ENCODE data around the gene GALNT17. TPM values are rescaled to one million over a fixed set of nuclear protein-coding genes. Genes with fewer than 3 reads are reported as not detected.

GALNT17 gene
- total RNA-seq, 1 donor from 2014 or later = 2.7 TPM

DNA sequence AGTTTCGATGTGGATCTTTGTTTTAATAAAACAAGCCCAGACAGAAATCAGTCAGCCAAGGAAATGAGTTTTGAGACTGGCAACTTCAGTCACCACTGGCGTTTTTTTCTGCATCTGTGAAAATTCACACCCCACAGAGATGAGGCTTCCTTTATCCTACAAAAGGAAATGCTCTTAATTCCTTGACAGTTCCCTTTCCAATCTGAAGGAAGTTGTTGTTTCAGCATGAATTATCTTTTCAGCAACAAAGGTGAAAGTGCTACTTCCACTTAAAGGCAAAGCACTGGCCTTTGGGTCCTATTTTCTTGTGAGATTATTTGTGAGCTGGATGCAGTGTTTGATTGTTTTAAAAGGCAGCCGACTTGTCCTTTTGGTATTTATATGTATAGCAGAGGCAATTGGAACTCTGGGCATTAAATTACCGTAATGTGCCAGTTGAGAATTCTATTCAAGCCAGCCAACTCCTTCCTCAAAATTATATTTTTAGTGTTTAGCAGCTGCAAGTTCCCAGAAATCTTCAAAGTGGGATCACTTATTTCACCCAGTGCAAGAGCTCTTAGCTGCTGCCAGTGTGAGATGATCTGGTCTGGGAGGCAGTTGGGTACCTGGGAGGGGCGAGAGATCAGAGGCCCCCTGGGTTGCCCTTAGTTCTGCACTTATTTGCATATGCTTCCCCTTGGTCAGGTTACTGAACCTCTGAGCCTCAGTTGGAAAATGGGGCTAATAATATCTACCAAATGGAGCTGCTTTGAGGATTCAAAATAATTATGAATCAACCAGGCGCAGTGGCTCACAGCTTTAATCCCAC, 427.1 kb downstream of the GALNT17 start:
- Mint-ChIP-seq H3K4me1 (no peaks in the 10 kb centered on the region), H3K27me3 (ENCODE audit: low read depth) (peaks cover 10% of the 10 kb centered on the region), H3K27ac (no peak overlapping the region), H3K9me3 (no peaks in the 10 kb centered on the region), H3K36me3 (no peaks in the 10 kb centered on the region), H3K4me3 (no peak overlapping the region)
- no peak for DNase-seq (ENCODE audit: low spot score in 2 of 2, unreplicated experiment in 2 of 2)
- TF ChIP-seq, protein P1, sequence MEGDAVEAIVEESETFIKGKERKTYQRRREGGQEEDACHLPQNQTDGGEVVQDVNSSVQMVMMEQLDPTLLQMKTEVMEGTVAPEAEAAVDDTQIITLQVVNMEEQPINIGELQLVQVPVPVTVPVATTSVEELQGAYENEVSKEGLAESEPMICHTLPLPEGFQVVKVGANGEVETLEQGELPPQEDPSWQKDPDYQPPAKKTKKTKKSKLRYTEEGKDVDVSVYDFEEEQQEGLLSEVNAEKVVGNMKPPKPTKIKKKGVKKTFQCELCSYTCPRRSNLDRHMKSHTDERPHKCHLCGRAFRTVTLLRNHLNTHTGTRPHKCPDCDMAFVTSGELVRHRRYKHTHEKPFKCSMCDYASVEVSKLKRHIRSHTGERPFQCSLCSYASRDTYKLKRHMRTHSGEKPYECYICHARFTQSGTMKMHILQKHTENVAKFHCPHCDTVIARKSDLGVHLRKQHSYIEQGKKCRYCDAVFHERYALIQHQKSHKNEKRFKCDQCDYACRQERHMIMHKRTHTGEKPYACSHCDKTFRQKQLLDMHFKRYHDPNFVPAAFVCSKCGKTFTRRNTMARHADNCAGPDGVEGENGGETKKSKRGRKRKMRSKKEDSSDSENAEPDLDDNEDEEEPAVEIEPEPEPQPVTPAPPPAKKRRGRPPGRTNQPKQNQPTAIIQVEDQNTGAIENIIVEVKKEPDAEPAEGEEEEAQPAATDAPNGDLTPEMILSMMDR (IDR thresholded peaks at IDR 0.05; ENCODE audit: unreplicated experiment) = no peak

DNA sequence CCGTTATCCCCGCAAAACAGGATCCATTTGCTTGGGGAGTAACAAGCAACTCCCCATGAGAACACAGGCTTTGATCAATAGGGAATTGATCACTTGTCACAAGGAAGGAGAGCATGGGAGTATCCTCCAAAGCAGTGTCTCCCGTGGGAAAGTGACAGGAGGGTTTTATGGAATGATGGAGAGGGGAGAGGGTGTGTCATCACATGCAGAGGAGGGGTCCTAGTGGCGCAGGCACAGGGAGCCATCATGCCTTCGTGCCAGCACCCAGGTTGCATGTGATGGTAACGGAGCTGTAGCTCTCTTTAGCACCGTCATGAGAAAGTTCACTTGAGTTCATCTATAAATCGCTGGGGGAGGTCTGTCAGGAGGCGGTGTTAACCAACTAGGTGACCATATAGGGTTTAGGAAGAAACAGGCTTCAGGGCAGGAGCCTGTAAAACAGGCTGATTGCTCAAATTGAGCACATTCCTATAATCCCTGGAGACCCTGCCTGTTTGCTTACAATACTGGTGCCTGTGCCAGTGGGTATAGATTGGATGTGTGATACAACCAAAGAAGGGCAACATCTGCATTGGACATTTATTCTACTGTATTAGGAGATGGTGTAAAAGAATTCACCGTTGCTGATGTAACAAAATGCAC, 428.5 kb downstream of the GALNT17 start:
- H3K4me3 Mint-ChIP-seq = no peak overlapping the region
- no peaks in the 10 kb centered on the region for H3K9me3 Mint-ChIP-seq
- no peak for DNase-seq (ENCODE audit: low spot score in 2 of 2, unreplicated experiment in 2 of 2)
- no peak overlapping the region for H3K27ac Mint-ChIP-seq
- H3K27me3 Mint-ChIP-seq (ENCODE audit: low read depth) = peaks cover 9% of the 10 kb centered on the region
- TF ChIP-seq, protein P1 (IDR thresholded peaks at IDR 0.05; ENCODE audit: unreplicated experiment) = no peak
- H3K4me1 Mint-ChIP-seq = no peaks in the 10 kb centered on the region
- H3K36me3 Mint-ChIP-seq = no peaks in the 10 kb centered on the region

DNA sequence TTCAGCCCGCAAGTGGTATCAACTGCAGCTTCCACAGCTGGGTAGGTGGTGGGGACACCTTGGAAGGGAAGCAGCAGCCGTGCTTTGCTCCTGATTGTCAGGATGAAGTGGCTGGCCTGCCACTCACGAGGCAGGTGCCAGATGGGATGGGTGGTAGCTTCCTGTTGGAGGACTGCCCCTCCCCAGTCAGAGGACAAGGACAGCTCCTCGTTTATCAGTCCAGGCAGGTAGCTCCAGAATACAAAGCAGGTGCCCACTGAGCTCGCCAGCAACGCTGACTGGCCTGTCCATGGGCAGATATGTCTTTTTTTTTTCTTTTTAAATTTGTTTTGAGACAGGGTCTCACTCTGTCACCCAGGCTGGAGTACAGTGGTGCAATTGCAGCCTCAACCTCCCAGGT, 431.3 kb downstream of the GALNT17 start:
- H3K36me3 Mint-ChIP-seq = no peaks in the 10 kb centered on the region
- no peaks in the 10 kb centered on the region for H3K9me3 Mint-ChIP-seq
- no peak overlapping the region for H3K4me3 Mint-ChIP-seq
- H3K27ac Mint-ChIP-seq = no peak overlapping the region
- no peak for DNase-seq (ENCODE audit: low spot score in 2 of 2, unreplicated experiment in 2 of 2)
- TF ChIP-seq, protein P1 (IDR thresholded peaks at IDR 0.05; ENCODE audit: unreplicated experiment) = no peak
- H3K4me1 Mint-ChIP-seq = no peaks in the 10 kb centered on the region
- H3K27me3 Mint-ChIP-seq (ENCODE audit: low read depth) = peaks cover 14% of the 10 kb centered on the region

DNA sequence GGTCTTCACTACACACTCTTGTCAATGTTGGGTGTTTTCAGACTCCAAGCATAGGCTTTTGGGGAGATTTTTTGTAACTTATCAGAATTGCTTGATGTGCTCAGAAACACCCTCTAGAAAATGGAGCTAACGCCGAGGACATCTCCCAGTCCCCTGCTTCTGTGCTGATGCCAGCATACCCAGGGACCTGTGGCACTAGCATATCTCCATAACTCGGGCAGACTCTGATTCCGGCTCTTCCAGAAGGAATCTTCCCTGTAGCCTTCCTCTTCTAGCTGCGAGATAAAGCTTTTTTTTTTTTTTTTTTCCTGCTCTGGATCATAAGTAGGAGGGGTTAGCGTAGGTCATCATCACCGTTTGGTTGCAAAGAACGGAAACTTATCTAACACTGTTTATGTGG, 434.4 kb downstream of the GALNT17 start:
- Mint-ChIP-seq H3K4me3 (no peak overlapping the region), H3K27ac (no peak overlapping the region), H3K27me3 (ENCODE audit: low read depth) (peaks cover 12% of the 10 kb centered on the region), H3K4me1 (no peaks in the 10 kb centered on the region), H3K36me3 (no peaks in the 10 kb centered on the region), H3K9me3 (peaks cover 6% of the 10 kb centered on the region)
- no peak for DNase-seq (ENCODE audit: low spot score in 2 of 2, unreplicated experiment in 2 of 2)
- TF ChIP-seq, protein P1 (IDR thresholded peaks at IDR 0.05; ENCODE audit: unreplicated experiment) = no peak

DNA sequence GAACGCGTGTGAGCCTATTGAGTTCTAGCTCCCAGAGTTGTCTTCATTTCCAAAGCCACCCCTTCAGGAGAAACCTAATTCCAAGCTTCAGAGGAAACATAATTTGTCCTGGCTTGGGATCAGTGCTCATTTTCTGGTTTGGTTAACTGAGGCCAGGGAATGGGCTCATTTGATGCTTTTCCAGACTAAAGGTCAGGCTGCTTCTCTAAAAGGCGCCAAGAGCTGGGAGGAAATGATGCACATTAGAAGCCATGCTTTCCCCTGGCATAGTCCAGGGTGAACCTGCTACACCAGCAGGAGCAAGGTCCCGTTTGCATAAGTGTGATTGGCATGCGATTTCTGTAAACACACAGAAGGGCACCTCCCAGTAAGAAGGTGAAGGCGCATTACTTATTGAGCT, 435.0 kb downstream of the GALNT17 start:
- H3K36me3 Mint-ChIP-seq = no peaks in the 10 kb centered on the region
- peaks cover 6% of the 10 kb centered on the region for H3K9me3 Mint-ChIP-seq
- no peak for DNase-seq (ENCODE audit: low spot score in 2 of 2, unreplicated experiment in 2 of 2)
- H3K4me1 Mint-ChIP-seq = no peaks in the 10 kb centered on the region
- H3K27me3 Mint-ChIP-seq (ENCODE audit: low read depth) = peaks cover 12% of the 10 kb centered on the region
- TF ChIP-seq, protein P1 (IDR thresholded peaks at IDR 0.05; ENCODE audit: unreplicated experiment) = no peak
- H3K4me3 Mint-ChIP-seq = no peak overlapping the region
- H3K27ac Mint-ChIP-seq = no peak overlapping the region
